Activated CD8-positive, alpha-beta T cell treated with anti-CD3 and anti-CD28 coated beads for 36 hours (primary cell): ENCODE data around the gene SFTPB. TPM values are rescaled to one million over a fixed set of nuclear protein-coding genes. Genes with fewer than 3 reads are reported as not detected.

ENCODE experiments used
- ATAC-seq: fragments of 200-7000 bp; cut with Tn5 transposase; one replicate; pipeline ENCODE4 v1.10.0; 2021; ENCODE audit warnings: mild to moderate bottlenecking, moderate library complexity
- CTCF ChIA-PET: fragments of 350-600 bp; sonication (Branson Sonifier 250); formaldehyde crosslinking; loops from one replicate; lab custom pipeline; 2021; ENCODE audit warnings: antibody characterized with exemption; lab: Charles Lee
- POLR2A ChIA-PET: fragments of 350-600 bp; sonication (Branson Sonifier 250); formaldehyde crosslinking; loops from one replicate; lab custom pipeline; 2021; ENCODE audit warnings: antibody characterized with exemption; lab: Charles Lee
- DNase-seq: peaks from one replicate; pipeline ENCODE4 v3.0.0-alpha.2; 2020
- H3K27ac Mint-ChIP-seq: one replicate; pipeline ENCODE4 v1.8.0; 2021; ENCODE audit warnings: mild to moderate bottlenecking, mixed read lengths
- H3K27me3 Mint-ChIP-seq: one replicate; pipeline ENCODE4 v1.8.0; 2021; ENCODE audit warnings: mixed read lengths
- H3K36me3 Mint-ChIP-seq: one replicate; pipeline ENCODE4 v1.8.0; 2021; ENCODE audit warnings: low read depth, mixed read lengths
- H3K4me1 Mint-ChIP-seq: one replicate; pipeline ENCODE4 v1.8.0; 2021; ENCODE audit warnings: low read depth, mixed read lengths
- H3K4me3 Mint-ChIP-seq: one replicate; pipeline ENCODE4 v1.8.0; 2021; ENCODE audit warnings: mild to moderate bottlenecking, moderate library complexity, mixed read lengths
- H3K9me3 Mint-ChIP-seq: one replicate; pipeline ENCODE4 v1.8.0; 2021; ENCODE audit warnings: mixed read lengths
- intact Hi-C: fragments of 100-400 bp; cut with micrococcal nuclease; formaldehyde crosslinking; loops from one replicate; pipeline ENCODE4 v1.10.0; 2022
- total RNA-seq, 2 experiments: library from RNA; stranded (reverse); gene quantifications; one replicate each; pipeline ENCODE4 v1.2.3, GENCODE V29; 2021
- TF ChIP-seq, protein P1 (sequence below): fragments of 200-600 bp; IDR thresholded peaks from one replicate; pipeline ENCODE4 v1.8.0; 2022; ENCODE audit warnings: antibody characterized with exemption, mild to moderate bottlenecking

The SFTPB gene
- total RNA-seq, 2 experiments from 2014 or later: not detected

DNA sequence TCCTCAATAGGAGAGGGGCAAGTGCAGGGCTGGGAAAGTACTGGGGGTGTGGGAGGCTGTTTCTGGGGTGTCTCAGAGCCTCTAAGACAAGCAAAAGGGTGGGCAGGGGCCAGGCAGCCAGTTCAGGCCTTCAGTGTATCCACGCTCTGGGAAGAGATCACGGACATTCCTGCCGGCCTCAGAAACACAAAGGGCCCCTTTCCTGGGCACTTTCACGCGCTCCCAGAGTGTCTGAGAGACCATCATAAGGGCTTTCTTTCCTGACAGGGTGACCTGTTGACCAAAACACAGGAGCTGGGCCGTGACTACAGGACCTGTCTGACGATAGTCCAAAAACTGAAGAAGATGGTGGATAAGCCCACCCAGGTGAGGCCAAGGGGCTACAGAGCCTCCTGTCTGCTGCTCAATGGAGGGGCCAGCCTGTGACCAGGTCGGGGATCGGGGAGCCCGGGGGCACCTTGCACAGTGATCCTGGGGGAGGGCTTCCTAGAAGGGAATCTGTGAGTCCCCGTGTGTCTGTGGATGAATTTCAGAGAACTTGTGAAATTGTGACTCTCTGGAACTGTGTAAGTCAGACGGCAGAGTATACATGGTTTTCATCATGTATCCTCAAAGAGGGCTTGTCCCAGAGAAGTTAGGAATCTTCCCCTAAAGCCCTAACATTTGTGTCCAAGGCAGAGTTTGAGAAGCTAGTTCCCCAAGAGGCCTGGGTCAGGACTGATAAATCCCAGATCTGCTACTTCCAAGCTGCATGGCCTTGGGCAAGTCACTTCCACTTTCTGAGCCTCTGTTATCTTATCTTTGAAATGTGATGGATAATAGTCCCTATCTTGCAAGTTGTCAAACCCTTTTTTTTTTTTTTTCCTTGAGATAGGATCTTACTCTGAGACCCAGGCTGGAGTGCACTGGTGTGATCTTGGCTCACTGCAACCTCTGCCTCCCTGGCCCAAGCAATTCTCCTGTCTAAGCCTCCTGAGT, 28.0 kb upstream of the SFTPB start:
- peak overlapping the region; percentile 43 for H3K4me3 Mint-ChIP-seq
- ChIA-PET CTCF (interaction anchor here (3.4 kb wide), 1 partner anchor 10 kb away, joined by 27 read pairs; no protein-coding TSS in a partner anchor), POLR2A (interaction anchor here (0.9 kb wide), 1 partner anchor 9 kb away, joined by 3 read pairs; no protein-coding TSS in a partner anchor)
- ATAC-seq: no peak
- H3K27ac Mint-ChIP-seq: no peak overlapping the region
- TF ChIP-seq, protein P1, sequence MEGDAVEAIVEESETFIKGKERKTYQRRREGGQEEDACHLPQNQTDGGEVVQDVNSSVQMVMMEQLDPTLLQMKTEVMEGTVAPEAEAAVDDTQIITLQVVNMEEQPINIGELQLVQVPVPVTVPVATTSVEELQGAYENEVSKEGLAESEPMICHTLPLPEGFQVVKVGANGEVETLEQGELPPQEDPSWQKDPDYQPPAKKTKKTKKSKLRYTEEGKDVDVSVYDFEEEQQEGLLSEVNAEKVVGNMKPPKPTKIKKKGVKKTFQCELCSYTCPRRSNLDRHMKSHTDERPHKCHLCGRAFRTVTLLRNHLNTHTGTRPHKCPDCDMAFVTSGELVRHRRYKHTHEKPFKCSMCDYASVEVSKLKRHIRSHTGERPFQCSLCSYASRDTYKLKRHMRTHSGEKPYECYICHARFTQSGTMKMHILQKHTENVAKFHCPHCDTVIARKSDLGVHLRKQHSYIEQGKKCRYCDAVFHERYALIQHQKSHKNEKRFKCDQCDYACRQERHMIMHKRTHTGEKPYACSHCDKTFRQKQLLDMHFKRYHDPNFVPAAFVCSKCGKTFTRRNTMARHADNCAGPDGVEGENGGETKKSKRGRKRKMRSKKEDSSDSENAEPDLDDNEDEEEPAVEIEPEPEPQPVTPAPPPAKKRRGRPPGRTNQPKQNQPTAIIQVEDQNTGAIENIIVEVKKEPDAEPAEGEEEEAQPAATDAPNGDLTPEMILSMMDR: no peak
- DNase-seq: no peak
- peaks cover 9% of the 10 kb centered on the region for H3K4me1 Mint-ChIP-seq
- H3K9me3 Mint-ChIP-seq: no peaks in the 10 kb centered on the region
- intact Hi-C loops: no loop called here
- no peaks in the 10 kb centered on the region for H3K36me3 Mint-ChIP-seq
- no peaks in the 10 kb centered on the region for H3K27me3 Mint-ChIP-seq

DNA sequence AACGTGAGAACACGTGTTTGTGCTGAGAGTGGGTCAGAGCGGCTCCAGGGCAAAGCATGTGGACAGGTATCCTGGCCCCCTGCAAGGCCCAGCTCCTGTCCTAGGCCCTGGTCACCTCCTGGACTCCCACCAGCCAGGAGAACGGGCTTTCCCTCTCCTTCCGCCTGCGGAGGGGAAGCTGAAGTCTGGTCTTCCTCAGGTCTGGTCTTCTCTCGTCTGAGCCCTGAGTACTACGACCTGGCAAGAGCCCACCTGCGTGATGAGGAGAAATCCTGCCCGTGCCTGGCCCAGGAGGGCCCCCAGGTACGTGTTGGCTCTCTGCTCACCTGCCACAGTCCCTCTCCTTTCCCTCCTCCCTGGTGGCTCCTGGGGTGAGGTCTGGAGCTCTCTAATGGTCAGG, 27.1 kb upstream of the SFTPB start:
- no peaks in the 10 kb centered on the region for H3K36me3 Mint-ChIP-seq
- peak overlapping the region; percentile 30 for H3K27ac Mint-ChIP-seq
- H3K27me3 Mint-ChIP-seq: peaks cover 2% of the 10 kb centered on the region
- POLR2A ChIA-PET: no interaction called here
- H3K4me1 Mint-ChIP-seq: peaks cover 11% of the 10 kb centered on the region
- H3K9me3 Mint-ChIP-seq: no peaks in the 10 kb centered on the region
- TF ChIP-seq, protein P1: no peak
- peak overlapping the region; percentile 43 for H3K4me3 Mint-ChIP-seq
- DNase-seq (no peak), ATAC-seq (no peak)
- CTCF ChIA-PET: interaction anchor here (3.4 kb wide), 1 partner anchor 11 kb away, joined by 27 read pairs; no protein-coding TSS in a partner anchor
- intact Hi-C loops: no loop called here

DNA sequence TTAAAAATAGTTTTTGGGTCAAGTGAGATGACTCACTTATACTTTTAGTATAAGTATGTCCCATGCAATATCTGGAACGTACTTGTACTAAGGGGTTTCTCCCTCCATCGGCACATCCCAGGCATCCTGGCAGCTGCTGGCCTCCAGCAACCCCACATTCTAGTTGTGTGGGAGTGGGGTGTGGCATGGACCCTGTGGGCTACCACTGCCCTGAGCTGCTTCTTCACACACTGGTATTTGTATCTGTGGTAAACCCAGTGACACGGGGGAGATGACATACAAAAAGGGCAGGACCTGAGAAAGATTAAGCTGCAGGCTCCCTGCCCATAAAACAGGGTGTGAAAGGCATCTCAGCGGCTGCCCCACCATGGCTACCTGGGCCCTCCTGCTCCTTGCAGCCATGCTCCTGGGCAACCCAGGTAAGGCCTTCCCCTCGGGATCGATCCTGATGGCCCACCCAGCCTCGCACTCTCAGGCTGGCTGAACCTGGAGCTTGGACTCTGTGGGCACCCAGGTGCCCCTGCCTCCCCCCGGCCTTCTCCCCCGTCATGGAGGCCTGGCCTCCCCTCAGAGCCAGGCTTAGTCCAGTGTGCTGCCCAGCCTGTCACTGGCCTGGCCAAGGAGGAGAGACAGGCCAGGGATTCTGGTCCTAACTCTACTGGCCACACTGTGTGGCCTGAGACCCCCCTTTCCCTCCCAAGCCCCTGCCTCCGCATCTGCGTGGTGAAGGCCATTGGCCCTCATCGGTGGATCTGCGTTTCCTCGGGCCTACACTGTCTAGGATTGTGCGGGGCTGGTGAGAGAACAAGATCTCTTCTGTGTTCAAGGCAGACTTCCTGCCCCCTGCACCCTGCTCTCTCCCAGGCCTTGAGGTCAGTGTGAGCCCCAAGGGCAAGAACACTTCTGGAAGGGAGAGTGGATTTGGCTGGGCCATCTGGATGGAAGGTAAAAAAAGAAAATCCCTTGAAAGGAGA, 26.3 kb upstream of the SFTPB start, which contains the start of gene GNLY:
Gene GNLY (plus strand): TSS at position 307 of the 974 bp plus-strand sequence. CDS start 61 bp downstream, at position 368.
- H3K9me3 Mint-ChIP-seq: no peaks in the 10 kb centered on the region
- DNase-seq (peak; percentile 33), ATAC-seq (peak; percentile 52)
- H3K4me3 Mint-ChIP-seq: peak within 1 kb of the TSS; percentile 43
- intact Hi-C loops: no loop called here
- H3K36me3 Mint-ChIP-seq: no peaks in the 10 kb centered on the region
- peaks cover 2% of the 10 kb centered on the region for H3K27me3 Mint-ChIP-seq
- CTCF ChIA-PET: interaction anchor here (1.3 to 3.4 kb wide), 3 partner anchors 12 to 57 kb away, joined by 3 to 27 read pairs (median 6); no protein-coding TSS in a partner anchor
- TF ChIP-seq, protein P1: no peak
- POLR2A ChIA-PET: interaction anchor here (0.7 to 1.4 kb wide), 2 partner anchors 13 to 78 kb away, joined by 3 read pairs; partner anchors contain the start of gene USP39
- H3K27ac Mint-ChIP-seq: peak within 1 kb of the TSS; percentile 43
- peaks cover 11% of the 10 kb centered on the region for H3K4me1 Mint-ChIP-seq

DNA sequence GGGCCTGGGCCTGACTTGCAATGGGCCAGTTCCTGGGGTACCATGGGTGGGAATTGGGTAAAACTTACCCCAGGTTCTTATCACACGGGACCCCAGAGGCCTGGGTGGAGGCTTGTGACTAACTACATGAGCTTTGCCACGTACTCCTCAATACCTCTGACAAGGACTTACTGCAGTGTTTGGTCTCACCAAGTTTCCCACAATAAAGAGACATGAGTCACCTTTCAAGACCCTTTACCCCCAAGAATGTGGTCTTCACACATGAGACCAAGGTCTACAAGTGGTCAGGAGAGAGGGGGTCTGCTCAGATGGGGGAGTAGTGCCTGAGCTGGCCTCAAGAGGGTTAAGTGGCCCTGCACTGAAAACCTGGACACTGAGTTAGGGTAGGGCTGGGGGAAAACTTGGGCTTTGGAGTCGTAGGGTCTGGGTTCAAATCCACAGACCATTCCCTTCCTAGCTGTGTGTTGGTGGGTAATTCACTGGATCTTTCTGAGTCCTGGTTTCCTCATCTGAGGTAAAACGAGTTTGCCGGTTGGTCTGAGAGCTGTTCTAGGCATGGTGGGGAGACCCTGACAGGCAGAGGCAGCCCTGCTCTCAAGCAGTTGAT, 24.1 kb upstream of the SFTPB start:
- TF ChIP-seq, protein P1: no peak
- no peaks in the 10 kb centered on the region for H3K36me3 Mint-ChIP-seq
- no peak overlapping the region for H3K4me3 Mint-ChIP-seq
- H3K4me1 Mint-ChIP-seq: peaks cover 11% of the 10 kb centered on the region
- no peak overlapping the region for H3K27ac Mint-ChIP-seq
- DNase-seq (no peak), ATAC-seq (peak; percentile 32)
- ChIA-PET POLR2A (interaction anchor here (1.3 kb wide), 1 partner anchor 63 kb away, joined by 4 read pairs; no protein-coding TSS in a partner anchor), CTCF (interaction anchor here (0.8 to 2.1 kb wide), 6 partner anchors 11 to 55 kb away, joined by 3 to 6 read pairs (median 4); no protein-coding TSS in a partner anchor)
- peaks cover 2% of the 10 kb centered on the region for H3K27me3 Mint-ChIP-seq
- intact Hi-C loops: no loop called here
- no peaks in the 10 kb centered on the region for H3K9me3 Mint-ChIP-seq
